Measurements from ENCODE around the gene PLPPR1. TPM values are rescaled to one million over a fixed set of nuclear protein-coding genes. Genes with fewer than 3 reads are reported as not detected.

Gene PLPPR1
- polyA plus RNA-seq, 4 donors: 0.16 to 1.6 TPM; not detected in 2

- no peak overlapping the region for H3K4me3 ChIP-seq (ENCODE audit: low read depth in 1 of 3, low read length in 3 of 3)
- DNase-seq (no peak), FAIRE-seq (no peak)
- H3K4me1 ChIP-seq (ENCODE audit: control insufficient read depth in 3 of 3, insufficient read depth in 2 of 3, low read depth in 1 of 3, low read length in 2 of 3): no peaks in the 10 kb centered on the region
- no peaks in the 10 kb centered on the region for H3K36me3 ChIP-seq (ENCODE audit: control insufficient read depth in 3 of 3, insufficient read depth in 2 of 3, low read depth in 1 of 3, low read length in 3 of 3)
- no peaks in the 10 kb centered on the region for H3K9me3 ChIP-seq (ENCODE audit: control insufficient read depth in 2 of 2, insufficient read depth in 1 of 2, low read depth in 1 of 2, low read length in 1 of 2)
- H3K27me3 ChIP-seq (ENCODE audit: control insufficient read depth in 3 of 3, insufficient read depth in 3 of 3, low read length in 3 of 3): peaks cover 0 to 11% (median 0%) of the 10 kb centered on the region in 3 donors
- no peak overlapping the region for H3K27ac ChIP-seq (ENCODE audit: low read depth in 1 of 3, low read length in 2 of 3)
Observed at GRCh38 chr9:101022704-101023103, 5.8 kb upstream of the PLPPR1 start.

GRCh38 chr9:101025940-101026339 is 2.6 kb upstream of the PLPPR1 start:
- Histone ChIP-seq H3K9me3 (ENCODE audit: control insufficient read depth in 2 of 2, insufficient read depth in 1 of 2, low read depth in 1 of 2, low read length in 1 of 2) (no peaks in the 10 kb centered on the region), H3K4me1 (ENCODE audit: control insufficient read depth in 3 of 3, insufficient read depth in 2 of 3, low read depth in 1 of 3, low read length in 2 of 3) (no peaks in the 10 kb centered on the region), H3K27ac (ENCODE audit: low read depth in 1 of 3, low read length in 2 of 3) (no peak overlapping the region), H3K36me3 (ENCODE audit: control insufficient read depth in 3 of 3, insufficient read depth in 2 of 3, low read depth in 1 of 3, low read length in 3 of 3) (no peaks in the 10 kb centered on the region), H3K27me3 (ENCODE audit: control insufficient read depth in 3 of 3, insufficient read depth in 3 of 3, low read length in 3 of 3) (peaks cover 0 to 39% (median 11%) of the 10 kb centered on the region in 3 donors), H3K4me3 (ENCODE audit: low read depth in 1 of 3, low read length in 3 of 3) (no peak overlapping the region)
- WGBS, 3 donors: 79 to 84% (median 81%) methylated on average over 2 of the region's 2 CpGs
- FAIRE-seq: no peak
- DNase-seq: no peak

GRCh38 chr9:101026824-101027223 is 1.7 kb upstream of the PLPPR1 start:
- H3K4me1 ChIP-seq (ENCODE audit: control insufficient read depth in 3 of 3, insufficient read depth in 2 of 3, low read depth in 1 of 3, low read length in 2 of 3): no peaks in the 10 kb centered on the region
- DNase-seq: peak; percentile 6 to 37
- H3K4me3 ChIP-seq (ENCODE audit: low read depth in 1 of 3, low read length in 3 of 3): no peak overlapping the region
- no peaks in the 10 kb centered on the region for H3K36me3 ChIP-seq (ENCODE audit: control insufficient read depth in 3 of 3, insufficient read depth in 2 of 3, low read depth in 1 of 3, low read length in 3 of 3)
- no peaks in the 10 kb centered on the region for H3K9me3 ChIP-seq (ENCODE audit: control insufficient read depth in 2 of 2, insufficient read depth in 1 of 2, low read depth in 1 of 2, low read length in 1 of 2)
- 11 to 27% (median 20%) methylated on average over 4 of the region's 4 CpGs for WGBS, 3 donors
- H3K27ac ChIP-seq (ENCODE audit: low read depth in 1 of 3, low read length in 2 of 3): no peak overlapping the region
- FAIRE-seq: no peak
- peaks cover 0 to 44% (median 11%) of the 10 kb centered on the region in 3 donors for H3K27me3 ChIP-seq (ENCODE audit: control insufficient read depth in 3 of 3, insufficient read depth in 3 of 3, low read length in 3 of 3)

GRCh38 chr9:101027236-101027635 is 1.3 kb upstream of the PLPPR1 start:
- no peak for DNase-seq
- no peak overlapping the region for H3K4me3 ChIP-seq (ENCODE audit: low read depth in 1 of 3, low read length in 3 of 3)
- H3K4me1 ChIP-seq (ENCODE audit: control insufficient read depth in 3 of 3, insufficient read depth in 2 of 3, low read depth in 1 of 3, low read length in 2 of 3): no peaks in the 10 kb centered on the region
- no peaks in the 10 kb centered on the region for H3K36me3 ChIP-seq (ENCODE audit: control insufficient read depth in 3 of 3, insufficient read depth in 2 of 3, low read depth in 1 of 3, low read length in 3 of 3)
- no peak overlapping the region for H3K27ac ChIP-seq (ENCODE audit: low read depth in 1 of 3, low read length in 2 of 3)
- peaks cover 0 to 48% (median 11%) of the 10 kb centered on the region in 3 donors for H3K27me3 ChIP-seq (ENCODE audit: control insufficient read depth in 3 of 3, insufficient read depth in 3 of 3, low read length in 3 of 3)
- H3K9me3 ChIP-seq (ENCODE audit: control insufficient read depth in 2 of 2, insufficient read depth in 1 of 2, low read depth in 1 of 2, low read length in 1 of 2): no peaks in the 10 kb centered on the region
- WGBS, 3 donors: 8 to 15% (median 13%) methylated on average over 2 of the region's 2 CpGs
- FAIRE-seq: no peak

- Histone ChIP-seq H3K27me3 (ENCODE audit: control insufficient read depth in 3 of 3, insufficient read depth in 3 of 3, low read length in 3 of 3) (peaks cover 0 to 50% (median 11%) of the 10 kb centered on the region in 3 donors), H3K4me1 (ENCODE audit: control insufficient read depth in 3 of 3, insufficient read depth in 2 of 3, low read depth in 1 of 3, low read length in 2 of 3) (no peaks in the 10 kb centered on the region), H3K27ac (ENCODE audit: low read depth in 1 of 3, low read length in 2 of 3) (no peak overlapping the region), H3K9me3 (ENCODE audit: control insufficient read depth in 2 of 2, insufficient read depth in 1 of 2, low read depth in 1 of 2, low read length in 1 of 2) (no peaks in the 10 kb centered on the region), H3K36me3 (ENCODE audit: control insufficient read depth in 3 of 3, insufficient read depth in 2 of 3, low read depth in 1 of 3, low read length in 3 of 3) (no peaks in the 10 kb centered on the region), H3K4me3 (ENCODE audit: low read depth in 1 of 3, low read length in 3 of 3) (peak overlapping the region in 1 of 3 donors; percentile 48)
- DNase-seq (no peak), FAIRE-seq (no peak)
- WGBS, 3 donors: 2 to 12% (median 12%) methylated on average over 12 of the region's 12 CpGs
Observed at GRCh38 chr9:101027733-101028345, 688 bp upstream of the PLPPR1 start.

GRCh38 chr9:101029315-101030085 is 973 bp downstream of the PLPPR1 start:
- DNase-seq: peak in 1 of 2 donors; percentile 9
- 4 to 6% (median 4%) methylated on average over 38 of the region's 38 CpGs for WGBS, 3 donors
- no peaks in the 10 kb centered on the region for H3K36me3 ChIP-seq (ENCODE audit: control insufficient read depth in 3 of 3, insufficient read depth in 2 of 3, low read depth in 1 of 3, low read length in 3 of 3)
- H3K27ac ChIP-seq (ENCODE audit: low read depth in 1 of 3, low read length in 2 of 3): no peak overlapping the region
- FAIRE-seq: no peak
- H3K4me3 ChIP-seq (ENCODE audit: low read depth in 1 of 3, low read length in 3 of 3): peak overlapping the region in 2 of 3 donors; percentile 48 to 55
- no peaks in the 10 kb centered on the region for H3K9me3 ChIP-seq (ENCODE audit: control insufficient read depth in 2 of 2, insufficient read depth in 1 of 2, low read depth in 1 of 2, low read length in 1 of 2)
- H3K27me3 ChIP-seq (ENCODE audit: control insufficient read depth in 3 of 3, insufficient read depth in 3 of 3, low read length in 3 of 3): peaks cover 0 to 50% (median 11%) of the 10 kb centered on the region in 3 donors
- H3K4me1 ChIP-seq (ENCODE audit: control insufficient read depth in 3 of 3, insufficient read depth in 2 of 3, low read depth in 1 of 3, low read length in 2 of 3): no peaks in the 10 kb centered on the region

- H3K27ac ChIP-seq (ENCODE audit: low read depth in 1 of 3, low read length in 2 of 3): no peak overlapping the region
- H3K4me3 ChIP-seq (ENCODE audit: low read depth in 1 of 3, low read length in 3 of 3): no peak overlapping the region
- WGBS, 3 donors: 7 to 15% (median 11%) methylated on average over 8 of the region's 8 CpGs
- DNase-seq (no peak), FAIRE-seq (no peak)
- no peaks in the 10 kb centered on the region for H3K4me1 ChIP-seq (ENCODE audit: control insufficient read depth in 3 of 3, insufficient read depth in 2 of 3, low read depth in 1 of 3, low read length in 2 of 3)
- H3K36me3 ChIP-seq (ENCODE audit: control insufficient read depth in 3 of 3, insufficient read depth in 2 of 3, low read depth in 1 of 3, low read length in 3 of 3): no peaks in the 10 kb centered on the region
- H3K9me3 ChIP-seq (ENCODE audit: control insufficient read depth in 2 of 2, insufficient read depth in 1 of 2, low read depth in 1 of 2, low read length in 1 of 2): no peaks in the 10 kb centered on the region
- H3K27me3 ChIP-seq (ENCODE audit: control insufficient read depth in 3 of 3, insufficient read depth in 3 of 3, low read length in 3 of 3): peaks cover 0 to 50% (median 11%) of the 10 kb centered on the region in 3 donors
Observed at GRCh38 chr9:101030086-101030391, 1.5 kb downstream of the PLPPR1 start.

- Histone ChIP-seq H3K27me3 (ENCODE audit: control insufficient read depth in 3 of 3, insufficient read depth in 3 of 3, low read length in 3 of 3) (peaks cover 0 to 42% (median 11%) of the 10 kb centered on the region in 3 donors), H3K9me3 (ENCODE audit: control insufficient read depth in 2 of 2, insufficient read depth in 1 of 2, low read depth in 1 of 2, low read length in 1 of 2) (no peaks in the 10 kb centered on the region), H3K4me3 (ENCODE audit: low read depth in 1 of 3, low read length in 3 of 3) (no peak overlapping the region), H3K27ac (ENCODE audit: low read depth in 1 of 3, low read length in 2 of 3) (no peak overlapping the region), H3K36me3 (ENCODE audit: control insufficient read depth in 3 of 3, insufficient read depth in 2 of 3, low read depth in 1 of 3, low read length in 3 of 3) (no peaks in the 10 kb centered on the region), H3K4me1 (ENCODE audit: control insufficient read depth in 3 of 3, insufficient read depth in 2 of 3, low read depth in 1 of 3, low read length in 2 of 3) (no peaks in the 10 kb centered on the region)
- FAIRE-seq: no peak
- no peak for DNase-seq
- WGBS, 3 donors: 41 to 59% (median 54%) methylated on average over 1 of the region's 1 CpG
Observed at GRCh38 chr9:101032426-101032825, 3.9 kb downstream of the PLPPR1 start.

Measured in small intestine (tissue), 7 donors.